ENCODE measurements around the gene FAM131C. TPM values are rescaled to one million over a fixed set of nuclear protein-coding genes. Genes with fewer than 3 reads are reported as not detected.

The FAM131C gene
- total RNA-seq, 2 donors from 2014 or later = 5.2 to 8.7 TPM

DNA sequence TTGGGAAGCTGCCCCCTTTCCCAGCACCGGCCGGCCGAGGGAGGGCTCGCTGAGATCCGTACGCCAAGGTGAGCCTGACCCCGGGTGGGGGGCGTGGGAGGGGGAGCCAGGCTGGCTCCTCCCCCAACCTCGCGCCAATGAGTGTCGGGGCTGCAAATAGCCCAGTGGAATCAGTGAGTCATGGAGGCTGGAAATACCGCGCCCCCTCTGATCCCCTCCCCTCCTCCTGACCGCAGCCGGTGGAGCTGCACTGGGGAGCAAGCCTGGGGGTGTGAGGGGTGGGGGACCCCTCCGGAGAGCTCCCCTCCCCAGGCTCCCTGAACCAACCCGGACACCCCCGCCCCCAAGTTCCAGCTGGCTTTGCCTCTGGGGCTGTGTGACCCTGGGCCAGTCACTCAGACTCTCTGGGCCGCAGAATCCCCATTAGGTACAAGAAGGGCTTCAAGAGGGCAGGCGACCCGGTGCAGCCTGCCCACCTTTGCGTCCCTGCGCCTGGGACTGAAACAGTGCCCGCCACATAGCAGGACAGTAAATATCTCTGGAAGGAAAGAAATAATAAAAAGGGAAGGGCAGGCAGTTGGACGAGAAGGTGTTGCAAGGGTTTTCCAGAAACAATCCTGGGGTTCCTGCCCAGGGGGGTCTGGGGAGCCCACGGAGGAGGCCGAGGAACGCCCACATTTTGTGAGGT lies 60.1 kb downstream of the FAM131C start:
- H3K4me3 ChIP-seq = peak overlapping the region; percentile 60 to 68
- H3K9me3 ChIP-seq = no peaks in the 10 kb centered on the region
- H3K4me1 ChIP-seq = peaks cover 0 to 41% of the 10 kb centered on the region in 2 donors
- peak; percentile 82 for DNase-seq (ENCODE audit: low spot score)
- peak overlapping the region; percentile 93 to 94 for H3K27ac ChIP-seq
- peaks cover 31% of the 10 kb centered on the region for H3K36me3 ChIP-seq
- H3K27me3 ChIP-seq = no peaks in the 10 kb centered on the region
- TF ChIP-seq, protein P1, sequence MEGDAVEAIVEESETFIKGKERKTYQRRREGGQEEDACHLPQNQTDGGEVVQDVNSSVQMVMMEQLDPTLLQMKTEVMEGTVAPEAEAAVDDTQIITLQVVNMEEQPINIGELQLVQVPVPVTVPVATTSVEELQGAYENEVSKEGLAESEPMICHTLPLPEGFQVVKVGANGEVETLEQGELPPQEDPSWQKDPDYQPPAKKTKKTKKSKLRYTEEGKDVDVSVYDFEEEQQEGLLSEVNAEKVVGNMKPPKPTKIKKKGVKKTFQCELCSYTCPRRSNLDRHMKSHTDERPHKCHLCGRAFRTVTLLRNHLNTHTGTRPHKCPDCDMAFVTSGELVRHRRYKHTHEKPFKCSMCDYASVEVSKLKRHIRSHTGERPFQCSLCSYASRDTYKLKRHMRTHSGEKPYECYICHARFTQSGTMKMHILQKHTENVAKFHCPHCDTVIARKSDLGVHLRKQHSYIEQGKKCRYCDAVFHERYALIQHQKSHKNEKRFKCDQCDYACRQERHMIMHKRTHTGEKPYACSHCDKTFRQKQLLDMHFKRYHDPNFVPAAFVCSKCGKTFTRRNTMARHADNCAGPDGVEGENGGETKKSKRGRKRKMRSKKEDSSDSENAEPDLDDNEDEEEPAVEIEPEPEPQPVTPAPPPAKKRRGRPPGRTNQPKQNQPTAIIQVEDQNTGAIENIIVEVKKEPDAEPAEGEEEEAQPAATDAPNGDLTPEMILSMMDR (IDR thresholded peaks at IDR 0.05) = no peak

DNA sequence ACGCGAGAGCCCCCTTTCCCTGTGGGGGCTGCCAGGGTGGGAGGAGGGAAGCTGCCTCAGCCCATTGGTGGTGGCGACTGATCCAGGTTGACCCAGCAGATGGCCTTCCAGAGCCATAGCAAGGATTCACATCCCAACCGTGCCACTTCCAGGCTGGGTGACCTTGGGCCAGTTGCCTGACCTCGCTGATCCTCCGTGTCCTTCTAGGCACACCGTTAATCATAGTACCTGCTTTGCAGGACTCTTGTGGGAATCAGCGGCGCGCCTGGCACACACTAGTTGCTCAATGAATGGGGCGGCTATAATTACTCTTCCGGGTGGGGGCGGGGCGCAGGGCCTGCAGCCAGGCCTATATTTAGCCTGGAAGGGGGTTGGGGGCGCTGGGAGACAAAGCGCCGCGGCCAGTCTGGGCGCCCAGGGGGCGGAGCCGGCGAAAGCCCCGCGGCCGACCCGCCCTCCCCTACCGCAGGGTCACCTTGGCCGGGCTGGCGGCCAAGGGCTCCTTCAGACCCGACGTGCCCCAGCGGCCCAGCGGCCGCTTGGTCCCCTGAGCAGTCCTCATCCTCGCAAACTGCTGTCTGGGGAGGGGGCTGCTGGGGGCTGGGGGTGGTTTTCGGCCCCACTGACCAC lies 60.7 kb downstream of the FAM131C start:
- peak overlapping the region in 1 of 2 donors; percentile 60 for H3K4me3 ChIP-seq
- H3K27ac ChIP-seq = peak overlapping the region; percentile 93 to 94
- peaks cover 0 to 34% of the 10 kb centered on the region in 2 donors for H3K4me1 ChIP-seq
- TF ChIP-seq, protein P1 (IDR thresholded peaks at IDR 0.05) = no peak
- no peak for DNase-seq (ENCODE audit: low spot score)
- no peaks in the 10 kb centered on the region for H3K9me3 ChIP-seq
- H3K27me3 ChIP-seq = no peaks in the 10 kb centered on the region
- peaks cover 31% of the 10 kb centered on the region for H3K36me3 ChIP-seq

DNA sequence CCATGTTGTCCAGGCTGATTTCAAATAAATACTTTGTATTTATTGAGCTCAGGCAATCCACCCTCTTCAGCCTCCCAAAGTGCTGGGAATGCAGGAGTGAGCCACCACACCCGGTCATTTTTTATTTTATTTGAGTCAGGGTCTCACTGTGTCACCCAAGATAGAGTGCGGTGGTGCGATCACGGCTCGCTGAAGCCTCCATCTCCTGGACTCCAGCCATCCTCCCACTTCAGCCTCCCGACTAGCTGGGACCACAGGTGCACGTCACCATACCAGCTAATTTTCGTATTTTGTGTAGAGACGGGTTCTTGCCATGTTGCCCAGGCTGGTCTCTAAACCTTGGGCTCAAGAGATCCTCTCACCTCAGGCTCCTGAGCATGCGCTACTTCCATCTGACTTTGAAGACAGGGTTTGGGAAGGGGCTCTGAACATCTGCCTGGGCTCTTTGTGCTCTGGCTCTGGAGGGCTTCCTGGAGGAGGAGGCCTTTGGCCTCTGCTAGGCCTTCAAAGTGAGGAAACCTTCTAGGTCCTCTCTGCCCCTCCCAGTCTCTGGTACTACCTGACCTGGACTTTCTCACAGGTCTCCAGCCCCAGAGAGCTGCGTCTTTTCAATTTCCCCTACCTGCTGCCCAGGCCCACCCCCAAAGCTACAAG lies 61.4 kb downstream of the FAM131C start:
- Histone ChIP-seq H3K4me1 (peaks cover 0 to 28% of the 10 kb centered on the region in 2 donors), H3K4me3 (peak overlapping the region in 1 of 2 donors; percentile 60), H3K27ac (peak overlapping the region; percentile 93 to 94), H3K36me3 (peaks cover 26% of the 10 kb centered on the region), H3K27me3 (no peaks in the 10 kb centered on the region), H3K9me3 (no peaks in the 10 kb centered on the region)
- DNase-seq (ENCODE audit: low spot score) = no peak
- TF ChIP-seq, protein P1 (IDR thresholded peaks at IDR 0.05) = no peak

DNA sequence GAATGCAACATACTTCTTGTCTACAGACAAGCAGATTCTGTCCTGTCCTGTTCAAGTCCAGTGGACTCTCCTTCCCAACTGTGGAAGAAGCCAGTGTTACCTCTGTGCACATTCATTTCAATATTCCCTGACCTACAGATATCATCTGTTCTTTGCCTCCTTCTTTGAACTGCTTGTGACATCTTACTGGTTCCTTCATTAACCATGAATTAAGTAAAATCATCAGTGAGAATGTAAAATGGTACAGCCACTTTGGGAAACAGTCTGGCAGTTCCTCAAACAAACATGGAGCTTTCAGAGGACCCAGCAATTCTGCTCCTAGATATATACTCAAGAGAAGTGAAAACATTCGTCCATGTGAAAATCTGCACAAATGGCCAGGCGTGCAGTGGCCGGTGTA lies 62.6 kb downstream of the FAM131C start:
- no peaks in the 10 kb centered on the region for H3K27me3 ChIP-seq
- TF ChIP-seq, protein P1 (IDR thresholded peaks at IDR 0.05) = no peak
- no peak overlapping the region for H3K4me3 ChIP-seq
- no peaks in the 10 kb centered on the region for H3K9me3 ChIP-seq
- peaks cover 0 to 27% of the 10 kb centered on the region in 2 donors for H3K4me1 ChIP-seq
- DNase-seq (ENCODE audit: low spot score) = no peak
- peak overlapping the region in 1 of 2 donors; percentile 22 for H3K27ac ChIP-seq
- H3K36me3 ChIP-seq = peaks cover 15% of the 10 kb centered on the region

DNA sequence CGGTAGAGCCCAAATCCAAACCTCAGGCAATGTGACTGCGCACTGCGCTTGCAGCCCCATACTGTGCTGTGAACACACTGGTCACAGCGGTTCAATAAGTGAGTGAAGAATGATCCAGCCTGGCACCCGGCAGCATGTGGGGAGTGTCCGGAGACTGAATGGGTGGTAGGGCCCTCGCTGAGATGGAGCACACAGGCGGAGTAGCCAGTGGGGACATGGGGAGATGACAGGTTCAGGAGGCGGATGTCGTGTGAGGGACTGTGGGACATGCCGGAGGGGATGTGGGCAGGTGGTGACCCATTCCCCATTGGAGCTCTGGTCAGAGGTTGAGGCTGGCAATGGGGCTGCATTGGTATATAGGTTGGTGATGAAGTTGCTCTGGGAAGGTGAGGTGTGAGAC lies 63.8 kb downstream of the FAM131C start:
- H3K9me3 ChIP-seq = no peaks in the 10 kb centered on the region
- TF ChIP-seq, protein P1 (IDR thresholded peaks at IDR 0.05) = no peak
- H3K27me3 ChIP-seq = no peaks in the 10 kb centered on the region
- H3K4me3 ChIP-seq = no peak overlapping the region
- no peak for DNase-seq (ENCODE audit: low spot score)
- no peak overlapping the region for H3K27ac ChIP-seq
- peaks cover 4% of the 10 kb centered on the region for H3K36me3 ChIP-seq
- peaks cover 0 to 25% of the 10 kb centered on the region in 2 donors for H3K4me1 ChIP-seq
